Right cardiac atrium (tissue), 5 donors: ENCODE data around the gene KLK10. TPM values are rescaled to one million over a fixed set of nuclear protein-coding genes. Genes with fewer than 3 reads are reported as not detected.
"Not testable (repeated sequence)": the region's sequence is repeated elsewhere in the genome, so short reads cannot be mapped to it uniquely, and the experiment has no call there.

Source experiments
- ATAC-seq, 2 donors: fragments of 200-7000 bp; cut with Tn5 transposase; one replicate each; pipeline versions ENCODE4 v1.8.0 to v1.9.1; 2020; ENCODE audit warnings: moderate library complexity in 2 of 2, mild to moderate bottlenecking in 1 of 2
- DNase-seq, 3 donors: peaks; one replicate each; pipeline ENCODE4 v3.0.0-alpha.2; 2020
- H3K27ac ChIP-seq: one replicate; pipeline ENCODE4 v1.5.1; 2013; ENCODE audit warnings: mild to moderate bottlenecking, low read length, control low read depth, moderate library complexity
- H3K27me3 ChIP-seq: one replicate; pipeline ENCODE4 v1.6.1; 2013; ENCODE audit not compliant: control insufficient read depth, insufficient read depth
- H3K4me1 ChIP-seq: one replicate; pipeline ENCODE4 v1.6.1; 2013; ENCODE audit warnings: low read length; ENCODE audit not compliant: control insufficient read depth, insufficient read depth
- H3K4me3 ChIP-seq: one replicate; pipeline ENCODE4 v1.5.1; 2013; ENCODE audit warnings: low read length, control low read depth
- H3K9me3 ChIP-seq: one replicate; pipeline ENCODE4 v1.6.1; 2013; ENCODE audit warnings: low read length; ENCODE audit not compliant: control insufficient read depth
- WGBS: extraction: QIAGEN DNeasy Blood & Tissue Kit; methylation state at CpG from one replicate; pipeline ENCODE4 v1.1.7; 2013; 5-methylcytosine and 5-hydroxymethylcytosine counted together
- intact Hi-C, 4 donors: fragments of 100-400 bp; cut with DNase I; formaldehyde crosslinking; loops; one replicate each; pipeline versions ENCODE4 v1.11.0 to v1.14.0; 2022 to 2023
- polyA plus RNA-seq: library from polyadenylated mRNA; stranded (reverse); fragments of 200-250 nt; gene quantifications from one replicate; pipeline ENCODE4 v1.2.3, GENCODE V29; 2013
- total RNA-seq, 4 donors: library from RNA; stranded (reverse); fragmentation: NEBNext Ultra II Directional; extraction: Animal tissue kit (Norgen Biotek cat#: 25700); gene quantifications; one replicate each; pipeline ENCODE4 v1.2.1, GENCODE V29; 2021
- donor health status: healthy with polysubstance abuse.
- donor health status: DM: no; HTN: yes; CAD: no.
- donor health status: DM: no; HTN: no; CAD: no.
- donor health status: DM: no; HTN: yes; CAD: no; lungs with severe emphysema.
- donor health status: DM: yes; HTN: yes; CAD: no.

The KLK10 gene
- total and polyA plus RNA-seq, 5 donors = 0.48 to 0.89 (median 0.49) TPM; not detected in 1

- no peaks in the 10 kb centered on the region for H3K4me1 ChIP-seq
- no peak overlapping the region for H3K4me3 ChIP-seq
- no peaks in the 10 kb centered on the region for H3K9me3 ChIP-seq
- no peak for ATAC-seq
- H3K27ac ChIP-seq = no peak overlapping the region
- intact Hi-C loops = no loop called here
- no peaks in the 10 kb centered on the region for H3K27me3 ChIP-seq
- DNase-seq = no peak
- WGBS = 37% methylated on average over 16 of the region's 16 CpGs
These were observed 18.5 kb downstream of the KLK10 start for GRCh38 chr19:51000981-51001380.

- no peaks in the 10 kb centered on the region for H3K27me3 ChIP-seq
- no peak for DNase-seq
- 83% methylated on average over 10 of the region's 10 CpGs for WGBS
- no peaks in the 10 kb centered on the region for H3K9me3 ChIP-seq
- ATAC-seq = no peak
- H3K27ac ChIP-seq = no peak overlapping the region
- no peak overlapping the region for H3K4me3 ChIP-seq
- H3K4me1 ChIP-seq = no peaks in the 10 kb centered on the region
- intact Hi-C loops = no loop called here
These were observed 19.1 kb downstream of the KLK10 start for GRCh38 chr19:51000426-51000825.

GRCh38 chr19:50998686-50999085, 20.8 kb downstream of the KLK10 start:
- intact Hi-C loops = no loop called here
- H3K4me3 ChIP-seq = no peak overlapping the region
- no peak overlapping the region for H3K27ac ChIP-seq
- 75% methylated on average over 4 of the region's 4 CpGs for WGBS
- H3K27me3 ChIP-seq = no peaks in the 10 kb centered on the region
- H3K4me1 ChIP-seq = no peaks in the 10 kb centered on the region
- DNase-seq (no peak), ATAC-seq (no peak)
- H3K9me3 ChIP-seq = no peaks in the 10 kb centered on the region

DNA sequence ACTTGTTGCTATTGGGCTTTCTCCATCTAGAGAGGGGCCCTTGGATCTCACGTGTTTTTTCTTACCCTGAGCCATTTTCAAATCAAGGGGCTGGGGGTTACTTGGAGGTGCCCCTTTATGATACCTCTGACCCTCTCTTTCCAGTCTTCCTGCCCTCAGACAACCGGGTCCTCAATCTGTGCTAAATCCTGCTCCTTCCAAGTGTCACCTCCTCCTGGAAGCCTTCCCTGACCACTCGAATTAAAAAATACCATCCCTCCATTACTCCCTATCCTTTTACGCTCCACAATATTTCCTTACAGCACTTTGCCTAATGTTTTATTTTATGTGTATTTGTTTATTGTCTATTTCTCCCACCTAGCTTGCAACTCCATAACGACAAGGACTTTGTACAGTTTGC, 21.4 kb downstream of the KLK10 start:
- intact Hi-C loops = no loop called here
- Histone ChIP-seq H3K27ac (no peak overlapping the region), H3K4me3 (no peak overlapping the region), H3K4me1 (no peaks in the 10 kb centered on the region), H3K27me3 (no peaks in the 10 kb centered on the region), H3K9me3 (no peaks in the 10 kb centered on the region)
- 65% methylated on average over 5 of the region's 5 CpGs for WGBS
- ATAC-seq (no peak), DNase-seq (no peak)

- Histone ChIP-seq H3K9me3 (no peaks in the 10 kb centered on the region), H3K27ac (no peak overlapping the region), H3K27me3 (no peaks in the 10 kb centered on the region), H3K4me3 (no peak overlapping the region), H3K4me1 (no peaks in the 10 kb centered on the region)
- WGBS = 74% methylated on average over 2 of the region's 2 CpGs
- intact Hi-C loops = no loop called here
- DNase-seq (no peak), ATAC-seq (no peak)
These were observed 25.4 kb downstream of the KLK10 start for GRCh38 chr19:50994129-50994528.

GRCh38 chr19:50992666-50993035, 26.9 kb downstream of the KLK10 start:
- no peaks in the 10 kb centered on the region for H3K4me1 ChIP-seq
- no peaks in the 10 kb centered on the region for H3K9me3 ChIP-seq
- H3K27ac ChIP-seq = no peak overlapping the region
- no peaks in the 10 kb centered on the region for H3K27me3 ChIP-seq
- 72% methylated on average over 2 of the region's 2 CpGs for WGBS
- no peak for ATAC-seq
- H3K4me3 ChIP-seq = no peak overlapping the region
- intact Hi-C loops = no loop called here
- no peak for DNase-seq

GRCh38 chr19:50984416-50984815, 35.1 kb downstream of the KLK10 start:
- H3K4me3 ChIP-seq, H3K27ac ChIP-seq, H3K27me3 ChIP-seq, DNase-seq, H3K9me3 ChIP-seq, H3K4me1 ChIP-seq, ATAC-seq, intact Hi-C loops: not testable (repeated sequence)
- WGBS = 82% methylated on average over 14 of the region's 14 CpGs

- WGBS = 20% methylated on average over 28 of the region's 28 CpGs
- Histone ChIP-seq H3K9me3 (no peaks in the 10 kb centered on the region), H3K4me3 (no peak within 1 kb of the TSS), H3K4me1 (no peaks in the 10 kb centered on the region), H3K27ac (no peak within 1 kb of the TSS), H3K27me3 (peaks cover 2% of the 10 kb centered on the region)
- DNase-seq (no peak), ATAC-seq (no peak)
- intact Hi-C loops = no loop called here
These were observed 35.8 kb downstream of the KLK10 start, which contains the start of gene KLK7 for GRCh38 chr19:50983625-50984292. TSS of gene KLK7 (minus strand) at chr19:50983917. CDS start at chr19:50982399, 1,518 bp downstream.

DNA sequence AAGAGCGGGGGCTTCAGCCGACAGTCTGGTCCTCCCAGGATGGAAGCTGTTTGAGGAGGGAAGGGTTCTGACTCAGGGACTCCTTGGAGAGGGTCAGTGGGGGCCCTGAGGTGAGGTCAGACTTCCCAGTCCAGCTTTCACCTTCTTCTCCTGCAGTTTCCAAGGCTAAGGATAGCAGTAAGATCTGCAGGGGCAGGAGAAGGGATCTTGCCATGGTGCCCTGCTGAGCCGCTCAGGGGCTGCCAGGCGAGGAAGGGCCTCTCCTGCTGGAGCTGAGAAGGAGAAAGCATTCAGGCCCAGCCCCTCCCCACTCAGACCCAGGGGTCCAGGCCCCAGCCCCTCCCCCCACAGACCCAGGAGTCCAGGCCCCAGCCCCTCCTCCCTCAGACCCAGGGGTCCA, 37.3 kb downstream of the KLK10 start:
- H3K4me1 ChIP-seq = no peaks in the 10 kb centered on the region
- H3K27me3 ChIP-seq = peaks cover 2% of the 10 kb centered on the region
- H3K9me3 ChIP-seq = no peaks in the 10 kb centered on the region
- WGBS = 74% methylated on average over 4 of the region's 4 CpGs
- intact Hi-C loops = no loop called here
- H3K27ac ChIP-seq = no peak overlapping the region
- no peak for DNase-seq
- ATAC-seq = no peak
- H3K4me3 ChIP-seq = no peak overlapping the region

DNA sequence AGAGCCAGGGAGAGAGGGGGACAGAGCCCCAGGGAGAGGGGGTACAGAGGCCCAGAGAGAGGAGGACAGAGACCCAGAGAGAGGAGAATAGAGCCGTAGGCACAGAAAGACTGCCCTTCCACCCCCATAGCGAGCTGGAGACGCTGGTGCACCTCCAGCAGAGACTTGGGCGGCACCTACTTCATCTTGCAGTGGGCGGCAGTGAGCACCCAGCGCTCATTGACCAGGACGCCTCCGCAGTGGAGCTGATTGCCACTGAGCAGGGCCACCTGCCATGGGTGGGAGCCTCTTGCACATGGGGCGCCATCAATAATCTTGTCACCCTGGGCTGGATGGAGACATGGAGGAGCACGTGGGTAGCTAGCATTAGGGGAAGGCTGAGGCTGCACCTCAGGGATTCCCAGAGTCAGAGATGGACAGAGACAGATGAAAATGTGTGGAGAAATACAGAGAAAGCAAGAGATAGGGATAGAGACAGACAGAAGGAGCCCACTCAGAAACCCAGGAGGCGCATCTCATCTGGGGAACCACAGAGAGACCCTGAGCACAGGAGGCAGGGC, 37.8 kb downstream of the KLK10 start:
- intact Hi-C loops = no loop called here
- no peaks in the 10 kb centered on the region for H3K4me1 ChIP-seq
- H3K4me3 ChIP-seq = no peak overlapping the region
- no peak overlapping the region for H3K27ac ChIP-seq
- DNase-seq (no peak), ATAC-seq (no peak)
- H3K9me3 ChIP-seq = no peaks in the 10 kb centered on the region
- 60% methylated on average over 11 of the region's 11 CpGs for WGBS
- H3K27me3 ChIP-seq = peaks cover 2% of the 10 kb centered on the region

DNA sequence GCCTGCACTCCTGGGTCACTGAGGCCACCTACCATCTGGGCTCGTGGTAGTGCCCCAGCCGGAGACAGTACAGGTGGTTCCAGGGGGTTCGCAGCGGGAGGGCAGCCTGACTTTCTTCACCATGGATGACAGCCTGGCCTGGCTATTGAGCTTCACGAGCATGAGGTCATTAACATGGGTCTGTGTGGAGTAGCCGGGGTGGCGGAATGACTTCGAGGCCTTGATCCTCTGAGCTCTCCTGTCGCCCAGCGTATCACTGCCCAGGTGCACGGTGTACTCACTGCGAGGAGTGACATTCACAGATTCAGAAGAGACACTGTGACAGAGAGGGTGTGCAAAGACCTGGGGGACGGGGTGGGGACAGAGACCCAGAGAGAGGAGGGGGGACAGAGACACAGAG, 39.3 kb downstream of the KLK10 start:
- WGBS = 60% methylated on average over 13 of the region's 13 CpGs
- Histone ChIP-seq H3K27ac (no peak overlapping the region), H3K27me3 (peaks cover 2% of the 10 kb centered on the region), H3K4me1 (no peaks in the 10 kb centered on the region), H3K4me3 (no peak overlapping the region), H3K9me3 (no peaks in the 10 kb centered on the region)
- intact Hi-C loops = no loop called here
- ATAC-seq = no peak
- DNase-seq = no peak

DNA sequence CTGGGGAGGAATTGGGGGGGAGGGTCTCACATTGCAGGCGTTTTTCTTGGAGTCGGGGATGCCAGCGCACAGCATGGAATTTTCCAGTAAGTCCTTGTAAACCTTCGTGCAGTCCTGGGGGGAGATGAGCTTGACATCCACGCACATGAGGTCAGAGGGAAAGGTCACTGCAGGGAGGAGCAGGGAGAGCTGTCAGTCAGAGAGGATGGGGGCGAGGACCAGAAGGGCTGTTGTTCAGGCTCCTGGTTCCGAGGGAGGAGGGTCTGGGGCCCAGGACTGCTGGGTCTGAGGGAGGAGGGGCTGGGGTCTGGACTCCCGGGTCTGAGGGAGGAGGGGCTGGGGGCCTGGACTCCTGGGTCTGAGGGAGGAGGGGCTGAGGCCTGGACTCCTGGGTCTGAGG, 39.8 kb downstream of the KLK10 start:
- Histone ChIP-seq H3K27me3 (peaks cover 2% of the 10 kb centered on the region), H3K9me3 (no peaks in the 10 kb centered on the region), H3K4me3 (no peak overlapping the region), H3K27ac (no peak overlapping the region), H3K4me1 (no peaks in the 10 kb centered on the region)
- intact Hi-C loops = no loop called here
- ATAC-seq = no peak
- DNase-seq = no peak
- 39% methylated on average over 8 of the region's 8 CpGs for WGBS
